ENCODE measurements around the gene STX8. TPM values are rescaled to one million over a fixed set of nuclear protein-coding genes. Genes with fewer than 3 reads are reported as not detected.

STX8 gene
- total RNA-seq, 1 donor from 2014 or later: 54.8 TPM

DNA sequence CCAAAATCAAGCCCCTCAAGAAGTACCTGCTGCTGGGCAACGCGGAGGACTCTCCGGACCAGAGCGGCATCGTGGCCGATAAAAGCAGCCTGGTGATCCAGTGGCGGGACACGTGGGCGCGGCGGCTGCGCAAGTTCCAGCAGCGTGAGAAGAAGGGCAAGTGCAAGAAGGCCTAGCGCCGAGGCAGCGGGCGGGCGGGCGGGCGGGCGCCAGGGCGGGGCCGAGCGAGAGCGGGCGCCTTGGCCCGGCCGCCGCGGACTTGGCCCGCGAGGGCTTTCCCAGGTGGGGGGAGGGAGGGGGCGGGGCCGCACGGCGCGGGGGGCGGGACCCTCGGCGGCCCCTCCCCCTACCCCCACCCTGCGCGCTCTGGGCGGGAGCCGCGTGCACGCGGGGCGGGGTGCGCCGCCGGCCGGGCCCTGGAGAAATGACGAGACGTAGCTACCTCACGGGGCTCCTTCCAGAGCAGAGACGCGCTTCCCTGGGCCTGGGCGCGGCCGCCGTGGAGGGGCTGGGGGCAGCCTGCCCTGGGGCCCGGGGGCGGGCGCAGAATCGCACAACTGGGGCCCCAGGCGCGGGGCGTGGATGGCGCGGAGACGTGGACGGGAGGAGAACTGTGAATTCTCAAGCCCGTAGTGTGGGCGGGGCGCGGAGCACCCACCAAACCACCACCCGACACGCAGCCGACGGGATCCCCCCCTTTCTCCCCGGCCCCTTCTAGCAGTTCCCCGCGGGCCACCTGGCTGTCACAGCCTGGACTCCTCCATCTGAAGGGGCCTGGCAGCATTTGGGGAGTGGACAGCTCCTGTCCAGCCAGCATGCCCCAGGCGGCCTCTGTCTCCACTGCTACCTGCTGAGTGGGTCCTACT is 335.6 kb downstream of the STX8 start:
- Mint-ChIP-seq H3K36me3 (ENCODE audit: low read depth, unreplicated experiment) (peaks cover 8% of the 10 kb centered on the region), H3K4me1 (ENCODE audit: low read depth, unreplicated experiment) (no peaks in the 10 kb centered on the region), H3K27ac (ENCODE audit: unreplicated experiment) (no peak overlapping the region), H3K27me3 (ENCODE audit: low read depth, unreplicated experiment) (peaks cover 7% of the 10 kb centered on the region), H3K4me3 (ENCODE audit: unreplicated experiment) (no peak overlapping the region), H3K9me3 (ENCODE audit: unreplicated experiment) (peaks cover 10% of the 10 kb centered on the region)
- peak overlapping the region; percentile 19 for H3K27ac ChIP-seq (ENCODE audit: low read depth, low read length)
- H3K9me3 ChIP-seq (ENCODE audit: insufficient read depth, low read depth, low read length): no peaks in the 10 kb centered on the region
- no peaks in the 10 kb centered on the region for H3K27me3 ChIP-seq (ENCODE audit: insufficient read depth, low read length)
- DNase-seq (ENCODE audit: low read depth) (peak; percentile 47), FAIRE-seq (no peak)
- H3K9ac ChIP-seq (ENCODE audit: low read length): peak overlapping the region; percentile 76
- H3K4me2 ChIP-seq (ENCODE audit: low read length): peak overlapping the region; percentile 89
- H3K4me1 ChIP-seq (ENCODE audit: insufficient read depth, low read length): peaks cover 15% of the 10 kb centered on the region
- H2AFZ ChIP-seq (ENCODE audit: low read depth, low read length): peak overlapping the region; percentile 94
- H4K20me1 ChIP-seq (ENCODE audit: insufficient read depth, low read length): no peaks in the 10 kb centered on the region
- H3K36me3 ChIP-seq (ENCODE audit: insufficient read depth, low read length): no peaks in the 10 kb centered on the region
- H3K79me2 ChIP-seq (ENCODE audit: insufficient read depth, low read length): no peaks in the 10 kb centered on the region
- H3K4me3 ChIP-seq (ENCODE audit: insufficient read depth, low read depth, low read length): peak overlapping the region; percentile 47
- TF ChIP-seq EZH2 (IDR thresholded peaks at IDR 0.05; ENCODE audit: insufficient read depth, low read length): no peak
- TF ChIP-seq, protein P1, sequence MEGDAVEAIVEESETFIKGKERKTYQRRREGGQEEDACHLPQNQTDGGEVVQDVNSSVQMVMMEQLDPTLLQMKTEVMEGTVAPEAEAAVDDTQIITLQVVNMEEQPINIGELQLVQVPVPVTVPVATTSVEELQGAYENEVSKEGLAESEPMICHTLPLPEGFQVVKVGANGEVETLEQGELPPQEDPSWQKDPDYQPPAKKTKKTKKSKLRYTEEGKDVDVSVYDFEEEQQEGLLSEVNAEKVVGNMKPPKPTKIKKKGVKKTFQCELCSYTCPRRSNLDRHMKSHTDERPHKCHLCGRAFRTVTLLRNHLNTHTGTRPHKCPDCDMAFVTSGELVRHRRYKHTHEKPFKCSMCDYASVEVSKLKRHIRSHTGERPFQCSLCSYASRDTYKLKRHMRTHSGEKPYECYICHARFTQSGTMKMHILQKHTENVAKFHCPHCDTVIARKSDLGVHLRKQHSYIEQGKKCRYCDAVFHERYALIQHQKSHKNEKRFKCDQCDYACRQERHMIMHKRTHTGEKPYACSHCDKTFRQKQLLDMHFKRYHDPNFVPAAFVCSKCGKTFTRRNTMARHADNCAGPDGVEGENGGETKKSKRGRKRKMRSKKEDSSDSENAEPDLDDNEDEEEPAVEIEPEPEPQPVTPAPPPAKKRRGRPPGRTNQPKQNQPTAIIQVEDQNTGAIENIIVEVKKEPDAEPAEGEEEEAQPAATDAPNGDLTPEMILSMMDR (IDR thresholded peaks at IDR 0.05; ENCODE audit: insufficient read depth, low read depth, low read length): no peak

DNA sequence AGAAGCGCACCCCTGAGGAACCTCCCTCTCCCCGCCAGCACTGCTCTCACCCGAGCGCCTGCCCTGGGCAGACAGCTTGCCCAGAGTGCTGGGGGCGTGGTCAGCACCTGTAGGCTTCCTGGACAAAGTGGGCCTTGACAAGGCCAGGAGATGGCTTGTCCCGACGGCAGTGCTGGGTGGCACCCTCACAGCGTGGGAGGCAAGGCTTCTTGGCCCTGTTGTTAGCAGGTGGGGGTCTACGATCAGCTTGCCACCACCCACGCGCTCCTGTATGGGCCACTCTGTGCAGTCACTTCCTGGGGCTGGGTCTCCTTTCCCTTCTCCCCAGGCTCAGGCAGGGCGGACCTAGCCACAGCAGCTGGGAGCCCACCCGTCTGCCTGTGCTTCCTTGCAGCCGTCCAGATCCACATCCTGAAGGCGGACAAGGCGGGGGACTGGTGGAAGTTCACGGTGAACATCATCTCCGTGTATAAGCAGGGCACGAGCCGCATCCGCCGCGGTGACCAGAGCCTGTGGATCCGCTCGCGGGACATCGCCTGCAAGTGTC is 336.3 kb downstream of the STX8 start:
- no peak for DNase-seq (ENCODE audit: low read depth)
- Mint-ChIP-seq H3K27ac (ENCODE audit: unreplicated experiment) (no peak overlapping the region), H3K4me1 (ENCODE audit: low read depth, unreplicated experiment) (no peaks in the 10 kb centered on the region), H3K36me3 (ENCODE audit: low read depth, unreplicated experiment) (peaks cover 8% of the 10 kb centered on the region), H3K4me3 (ENCODE audit: unreplicated experiment) (no peak overlapping the region), H3K9me3 (ENCODE audit: unreplicated experiment) (peaks cover 10% of the 10 kb centered on the region), H3K27me3 (ENCODE audit: low read depth, unreplicated experiment) (peaks cover 7% of the 10 kb centered on the region)
- no peaks in the 10 kb centered on the region for H3K9me3 ChIP-seq (ENCODE audit: insufficient read depth, low read depth, low read length)
- H3K4me2 ChIP-seq (ENCODE audit: low read length): peak overlapping the region; percentile 89
- peak overlapping the region; percentile 94 for H2AFZ ChIP-seq (ENCODE audit: low read depth, low read length)
- TF ChIP-seq, protein P1 (IDR thresholded peaks at IDR 0.05; ENCODE audit: insufficient read depth, low read depth, low read length): no peak
- TF ChIP-seq EZH2 (IDR thresholded peaks at IDR 0.05; ENCODE audit: insufficient read depth, low read length): no peak
- no peaks in the 10 kb centered on the region for H4K20me1 ChIP-seq (ENCODE audit: insufficient read depth, low read length)
- H3K9ac ChIP-seq (ENCODE audit: low read length): peak overlapping the region; percentile 76
- no peaks in the 10 kb centered on the region for H3K27me3 ChIP-seq (ENCODE audit: insufficient read depth, low read length)
- peak overlapping the region; percentile 18 for H3K4me3 ChIP-seq (ENCODE audit: insufficient read depth, low read depth, low read length)
- no peaks in the 10 kb centered on the region for H3K36me3 ChIP-seq (ENCODE audit: insufficient read depth, low read length)
- H3K27ac ChIP-seq (ENCODE audit: low read depth, low read length): no peak overlapping the region
- H3K79me2 ChIP-seq (ENCODE audit: insufficient read depth, low read length): no peaks in the 10 kb centered on the region
- H3K4me1 ChIP-seq (ENCODE audit: insufficient read depth, low read length): peaks cover 15% of the 10 kb centered on the region
- FAIRE-seq: no peak

All from astrocyte (in vitro differentiated cells and primary cell).